GM21825 (cell line): ENCODE measurements around the gene ORC4.
"Not testable (repeated sequence)": the region's sequence is repeated elsewhere in the genome, so short reads cannot be mapped to it uniquely, and the experiment has no call there.

Source experiments
- ATAC-seq: cut with Tn5 transposase; IDR thresholded peaks from one replicate; pipeline ENCODE4 v1.9.1; 2021; ENCODE audit warnings: mild to moderate bottlenecking, moderate library complexity; ENCODE audit not compliant: unreplicated experiment

Gene ORC4

DNA sequence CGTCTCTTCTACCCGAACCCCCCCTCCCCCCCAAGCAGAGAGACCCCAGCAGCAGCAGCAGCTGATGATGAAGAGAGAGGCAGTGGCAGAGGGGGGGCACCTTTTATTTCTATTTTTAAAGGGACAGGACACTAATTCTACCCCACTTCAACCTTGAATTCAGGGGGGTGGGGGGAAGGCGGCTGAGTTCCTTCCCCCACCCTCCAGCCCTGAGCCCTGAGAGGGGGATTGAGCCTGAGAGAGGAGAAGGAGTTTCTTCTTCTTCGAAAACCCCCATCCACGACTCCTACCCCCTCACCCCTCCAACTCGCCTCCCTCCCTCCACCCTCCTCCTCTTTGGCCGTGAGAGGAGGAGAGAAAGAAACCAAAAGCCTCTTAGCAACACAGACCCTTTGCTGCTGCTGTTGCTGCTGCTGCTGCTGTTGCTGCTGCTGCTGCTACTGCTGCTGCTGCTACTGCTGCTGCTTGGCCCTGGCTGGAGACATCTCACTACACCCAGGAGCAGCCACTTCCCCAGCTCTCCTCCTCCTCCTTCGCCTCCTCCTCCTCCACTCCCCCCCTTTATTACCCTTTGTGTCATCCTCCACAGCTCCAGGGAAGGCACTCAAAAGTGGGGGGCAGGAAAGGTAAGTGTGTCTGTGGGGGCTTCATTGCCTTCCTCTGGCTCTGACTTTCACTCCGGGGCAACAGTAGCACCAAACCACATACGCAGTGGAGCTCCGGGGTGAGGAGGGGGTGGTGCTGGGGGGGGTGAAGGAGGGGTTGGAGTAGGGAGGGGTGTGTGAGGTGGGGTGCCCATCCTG lies 723 bp upstream of the ORC4 start, which contains the start of gene MBD5:
TSS of gene MBD5 (plus strand) at position 33 of the 803 bp plus-strand sequence.
- peak; percentile 29 for ATAC-seq

- ATAC-seq: no peak
Measured at GRCh38 chr2:148014616-148015015, 5.9 kb downstream of the ORC4 start.

DNA sequence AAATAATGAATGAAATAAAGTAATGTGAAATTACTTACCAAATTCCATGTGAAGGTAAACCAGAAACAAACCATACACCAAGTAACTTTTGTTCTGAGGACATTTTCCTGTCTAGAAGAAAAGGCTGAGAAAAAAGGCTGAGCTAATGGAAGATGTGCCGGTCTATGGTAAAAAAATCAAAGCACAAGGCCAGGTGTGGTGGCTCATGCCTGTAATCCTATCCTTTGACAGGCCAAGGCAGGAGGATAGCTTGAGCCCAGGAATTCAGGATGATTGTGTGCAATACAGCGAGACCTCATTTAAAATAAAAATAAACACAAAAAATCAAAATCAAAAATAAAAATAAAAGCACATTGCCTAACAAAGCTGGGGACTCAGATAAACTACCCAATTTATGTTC lies 6.7 kb downstream of the ORC4 start:
- no peak for ATAC-seq

- ATAC-seq: not testable (repeated sequence)
Measured at GRCh38 chr2:148008411-148008810, 12.1 kb downstream of the ORC4 start.

DNA sequence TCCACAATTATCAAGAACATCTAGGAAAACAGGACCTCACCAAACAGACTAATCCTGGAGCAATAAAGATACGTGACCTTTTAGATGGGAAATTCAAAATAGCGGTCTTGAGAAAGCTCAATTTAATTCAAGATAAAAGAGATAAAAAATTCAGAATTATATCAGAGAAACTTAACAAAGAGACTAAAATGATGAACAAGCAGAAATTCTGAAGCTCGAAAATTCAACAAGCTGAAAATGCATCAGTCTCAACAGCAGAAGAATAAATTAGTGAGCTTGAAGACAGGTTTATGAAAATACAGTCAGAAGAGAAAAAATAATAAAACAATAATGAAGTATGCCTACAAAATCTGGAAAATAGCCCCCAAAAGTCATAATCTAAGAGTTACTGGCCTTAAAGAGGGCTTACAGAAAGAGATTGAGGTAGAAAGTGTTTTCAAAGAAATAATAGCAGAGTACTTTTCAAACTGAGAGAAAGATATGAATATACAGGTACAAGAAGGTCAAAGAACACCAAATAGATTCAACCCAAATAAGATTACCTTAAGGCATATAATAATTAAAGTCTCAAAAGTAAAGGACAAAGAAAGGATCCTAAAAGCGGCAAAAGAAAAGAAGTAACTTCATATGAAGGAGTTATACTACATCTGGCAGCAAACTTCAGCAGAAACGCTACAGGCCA lies 13.2 kb downstream of the ORC4 start:
- no peak for ATAC-seq

DNA sequence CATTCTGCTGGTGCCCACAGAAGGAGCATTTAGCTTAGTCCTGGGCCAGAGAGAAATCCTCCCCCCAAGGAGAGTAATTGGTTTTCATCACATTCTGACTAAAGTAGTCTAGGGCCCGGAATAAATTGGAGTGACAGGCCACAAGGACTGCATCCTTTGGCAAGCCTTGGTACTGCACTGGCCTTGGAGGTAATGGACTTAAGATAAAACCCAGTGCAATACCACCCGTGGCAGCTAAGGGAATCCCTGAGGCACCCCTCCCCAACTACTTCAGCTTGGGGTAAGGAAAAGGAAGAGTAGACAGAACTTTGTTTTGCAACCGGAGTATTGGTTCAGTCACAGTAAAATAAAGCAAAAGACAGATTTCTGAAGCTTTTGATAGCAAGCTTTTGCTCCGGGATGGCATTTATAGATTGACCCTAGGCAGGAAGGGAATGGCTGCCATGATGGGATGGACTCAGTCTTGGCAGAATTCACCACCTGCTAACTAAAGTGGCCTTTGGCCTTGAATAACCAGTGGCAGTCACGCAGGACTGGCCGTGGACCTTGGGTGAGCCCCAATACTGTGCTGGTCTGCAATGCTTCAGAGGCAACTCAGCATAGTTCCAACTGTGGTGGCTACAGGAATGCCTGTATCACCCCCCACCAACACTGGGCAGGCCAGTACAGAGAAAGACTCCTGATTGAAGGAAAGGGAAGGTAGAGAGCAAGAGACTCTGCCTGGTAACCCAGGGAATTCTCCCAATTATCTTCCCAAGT lies 14.1 kb downstream of the ORC4 start:
- no peak for ATAC-seq

- not testable (repeated sequence) for ATAC-seq
Measured at GRCh38 chr2:148002420-148002819, 18.1 kb downstream of the ORC4 start.

DNA sequence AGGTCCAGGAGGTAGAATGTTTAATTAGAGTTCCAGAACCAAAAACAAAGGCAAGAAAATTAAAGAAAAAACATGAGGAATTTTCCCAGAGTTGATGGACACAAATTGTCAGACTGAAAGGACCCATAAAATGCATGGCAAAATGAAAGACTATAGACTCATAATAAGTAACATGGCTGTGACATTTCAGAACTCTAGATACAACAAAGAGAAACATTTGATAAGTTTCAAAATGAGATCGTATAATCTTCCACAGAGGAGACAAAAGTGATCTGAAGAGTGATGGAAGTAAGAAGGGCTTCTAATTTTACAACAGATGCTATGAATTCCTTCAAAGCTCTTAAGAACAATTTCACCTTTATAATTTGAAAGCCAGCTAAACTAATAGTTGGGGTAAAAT lies 20.4 kb downstream of the ORC4 start:
- ATAC-seq: no peak

- ATAC-seq: no peak
Measured at GRCh38 chr2:147999126-147999525, 21.4 kb downstream of the ORC4 start.

GRCh38 chr2:147998203-147998602 lies 22.3 kb downstream of the ORC4 start:
- no peak for ATAC-seq

DNA sequence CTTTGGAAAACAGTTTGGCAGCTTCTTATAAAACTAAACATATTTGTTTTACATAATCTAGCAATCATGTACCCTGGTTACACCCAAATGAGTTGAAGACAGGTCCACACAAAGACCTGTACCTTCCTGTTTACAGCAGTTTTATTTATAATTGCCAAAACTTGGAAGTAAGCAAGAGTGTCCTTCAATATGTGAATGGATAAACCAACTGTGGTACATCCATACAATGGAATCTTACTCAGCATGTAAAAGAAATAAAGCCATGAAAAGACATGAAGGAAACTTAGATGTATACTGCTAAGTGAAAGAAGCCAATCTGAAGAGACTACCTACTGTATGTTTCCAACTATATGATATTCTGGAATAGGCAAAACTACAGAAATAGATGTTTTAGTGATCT lies 23.7 kb downstream of the ORC4 start:
- ATAC-seq: no peak

DNA sequence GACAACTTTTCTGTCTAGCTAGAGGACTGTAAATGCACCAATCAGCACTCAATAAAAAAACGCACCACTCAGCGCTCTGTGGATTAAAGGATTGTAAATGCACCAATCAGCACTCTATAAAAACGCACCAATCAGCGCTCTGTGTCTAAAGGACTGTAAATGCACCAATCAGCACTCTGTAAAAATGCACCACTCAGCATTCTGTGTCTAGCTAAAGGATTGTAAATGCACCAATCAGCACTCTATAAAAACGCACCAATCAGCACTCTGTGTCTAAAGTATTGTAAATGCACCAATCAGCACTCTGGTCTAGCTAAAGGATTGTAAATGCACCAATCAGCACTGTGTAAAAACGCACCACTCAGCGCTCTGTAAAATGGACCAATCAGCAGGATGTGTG lies 25.6 kb downstream of the ORC4 start:
- not testable (repeated sequence) for ATAC-seq

GRCh38 chr2:147989809-147990403 lies 30.6 kb downstream of the ORC4 start:
- peak; percentile 86 for ATAC-seq

- no peak for ATAC-seq
Measured at GRCh38 chr2:147989102-147989501, 31.4 kb downstream of the ORC4 start.

DNA sequence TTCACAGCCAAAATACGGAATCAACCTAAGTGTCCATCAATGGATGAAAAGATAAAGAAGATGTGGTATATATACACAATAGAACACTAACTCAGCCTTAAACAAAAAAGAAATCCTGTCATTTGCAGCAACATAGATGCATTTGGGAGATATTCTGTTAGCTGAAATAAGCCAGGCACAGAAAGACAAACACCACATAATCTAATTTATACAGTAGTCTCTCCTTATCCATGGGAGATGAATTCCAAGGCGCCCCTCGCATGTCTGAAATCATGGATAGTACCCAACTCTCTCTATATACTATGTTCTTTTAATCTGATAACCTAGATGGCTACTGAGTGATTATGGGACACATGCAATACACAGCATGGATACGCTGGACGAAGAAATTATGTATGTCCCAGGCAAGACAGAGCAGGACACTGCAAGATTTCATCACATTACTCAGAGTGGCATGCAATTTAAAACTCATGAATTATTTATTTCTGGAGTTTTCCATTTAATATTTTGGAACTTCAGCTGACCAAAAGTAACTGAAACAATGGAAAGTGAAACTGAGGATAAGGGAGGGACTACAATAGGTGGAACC lies 39.5 kb downstream of the ORC4 start:
- no peak for ATAC-seq

DNA sequence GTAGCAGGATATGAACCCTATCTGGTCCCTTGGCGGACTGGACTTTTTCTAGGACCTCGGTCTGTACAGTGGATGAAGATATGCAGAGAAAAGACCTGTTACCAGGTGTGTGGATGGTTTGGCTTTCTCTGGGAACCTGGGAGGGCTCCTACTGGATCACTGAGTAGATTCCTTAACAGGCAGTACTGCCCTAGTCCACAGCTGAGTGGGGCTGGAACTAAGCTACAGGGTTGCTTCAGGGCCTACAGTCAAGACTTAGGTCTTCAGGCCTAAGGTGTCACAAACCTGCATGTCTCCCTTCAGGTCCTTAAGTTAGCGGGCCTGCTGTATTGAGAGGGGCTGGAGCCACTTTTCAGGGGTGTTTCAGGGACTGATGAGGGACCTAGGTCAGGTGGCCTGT lies 42.9 kb downstream of the ORC4 start:
- no peak for ATAC-seq

- ATAC-seq: no peak
Measured at GRCh38 chr2:147976102-147976501, 44.4 kb downstream of the ORC4 start.

GRCh38 chr2:147968571-147968970 lies 52.0 kb downstream of the ORC4 start:
- ATAC-seq: no peak

GRCh38 chr2:147952118-147952517 lies 68.4 kb downstream of the ORC4 start:
- no peak for ATAC-seq

DNA sequence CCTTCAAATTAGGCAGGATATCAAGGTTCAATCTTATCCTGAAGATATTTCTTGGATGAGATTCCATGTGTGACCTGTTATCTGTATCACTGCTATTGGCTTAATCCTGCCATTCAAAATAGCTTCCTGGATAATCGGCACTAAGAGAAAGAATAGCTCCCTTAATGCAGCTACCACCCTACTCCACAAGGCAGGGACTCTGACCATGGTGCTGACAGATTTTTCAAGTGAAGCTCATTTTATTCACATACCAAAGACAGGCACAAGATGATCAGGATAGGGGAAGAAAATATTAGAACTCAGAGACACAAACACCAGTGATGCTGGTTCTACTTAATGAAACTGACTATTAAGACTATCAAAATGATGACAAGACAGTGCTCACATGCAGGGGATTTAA lies 74.9 kb downstream of the ORC4 start:
- ATAC-seq: no peak

DNA sequence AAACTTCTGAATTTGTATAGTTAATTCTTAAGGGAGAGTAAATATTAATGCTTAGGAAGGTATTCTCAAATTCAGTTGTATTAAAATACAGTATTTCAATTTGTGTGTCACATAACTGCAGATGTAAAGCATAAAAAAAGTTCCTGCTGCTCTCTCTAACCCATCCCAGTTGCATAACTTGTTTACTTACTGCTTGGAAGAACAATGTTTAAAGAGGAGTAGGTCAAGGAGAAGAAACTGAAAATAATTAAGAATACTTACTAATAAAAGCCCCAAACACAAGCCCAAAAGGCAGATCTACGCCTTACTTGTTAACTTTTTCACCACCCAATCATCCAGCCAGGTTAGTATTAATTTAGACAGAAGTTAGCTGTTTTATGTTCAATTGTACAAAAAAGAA lies 81.2 kb downstream of the ORC4 start:
- ATAC-seq: no peak
